K562 treated with DMSO at 1 percent for 4 hours (cell line): ENCODE measurements around the gene CHST10. TPM values are rescaled to one million over a fixed set of nuclear protein-coding genes. Genes with fewer than 3 reads are reported as not detected.

Source experiments
- total RNA-seq: library from RNA; unstranded; fragments of 300-600 nt; gene quantifications from 2 replicates; pipeline ENCODE4 v1.2.3, GENCODE V29; 2022; ENCODE audit not compliant: insufficient read depth

The CHST10 gene
- 8.0 and 9.6 TPM in 2 replicates for total RNA-seq

DNA sequence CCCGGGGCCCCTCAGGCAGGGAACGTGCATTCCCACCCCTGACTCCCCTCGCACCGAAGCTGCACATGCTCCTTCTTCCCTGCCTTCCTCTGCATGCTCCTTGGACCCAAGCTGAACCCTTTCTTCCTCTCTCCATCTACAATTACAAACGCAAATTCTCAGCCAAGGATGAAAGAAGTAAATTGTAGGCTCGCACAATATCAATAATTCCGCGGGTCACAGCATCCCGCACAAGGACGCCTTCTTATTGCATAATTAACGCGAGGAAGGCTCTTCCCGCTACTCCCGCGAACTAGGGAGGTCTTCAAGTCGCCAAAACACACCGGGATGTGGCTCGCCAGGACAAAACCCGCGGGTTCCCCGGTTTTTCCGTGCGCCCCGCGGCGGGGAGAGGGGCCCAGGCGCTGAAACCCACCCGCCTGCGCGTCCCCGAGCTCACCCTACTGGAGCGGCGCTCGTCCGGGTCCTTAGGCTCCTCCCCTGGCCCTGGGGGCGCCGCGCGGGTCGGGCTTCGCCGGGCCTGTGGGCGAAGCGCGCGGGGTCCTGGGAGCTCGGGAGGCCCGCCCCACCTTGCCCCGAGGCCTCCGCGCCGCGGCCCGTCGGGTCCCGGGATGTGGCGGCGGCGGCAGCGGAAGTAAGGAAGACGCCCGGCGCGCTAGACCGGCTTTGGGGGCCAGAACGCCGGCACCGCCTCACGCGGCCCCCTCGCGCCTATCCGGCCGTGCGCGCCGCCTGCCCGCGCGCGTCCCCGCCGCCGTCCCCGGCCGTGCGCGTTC, at the start of gene CHST10:
TSS of gene CHST10 (minus strand) at position 734 of the 776 bp plus-strand sequence. CDS start 10,993 bp downstream, outside the sequence.

Other genes starting within 250 kb of the CHST10 start
- gene LONRF2, start 95.2 kb downstream of the CHST10 start, total RNA-seq: 0.49 and 1.2 TPM in 2 replicates
- not detected in 2 replicates for gene NMS, start 52.8 kb upstream of the CHST10 start, total RNA-seq
- 15.3 and 18.2 TPM in 2 replicates for gene PDCL3, start 145.3 kb upstream of the CHST10 start, total RNA-seq